Stimulated activated CD4-positive, alpha-beta T cell treated with anti-CD3 and anti-CD28 coated beads, TNF-alpha, amount 100 ng/mL, for 4 hours (primary cell): ENCODE measurements around the gene ZNF862.

Source experiments
- DNase-seq, 3 experiments: peaks; one replicate each; pipeline ENCODE4 v3.0.0-alpha.2; 2020; ENCODE audit warnings: low read depth in 3 of 3

ZNF862 gene

GRCh38 chr7:149845257-149845980 lies 7.2 kb downstream of the ZNF862 start:
- DNase-seq: no peak

- DNase-seq: no peak
These were observed 7.8 kb downstream of the ZNF862 start for GRCh38 chr7:149846021-149846420.

- no peak for DNase-seq
These were observed 8.4 kb downstream of the ZNF862 start for GRCh38 chr7:149846436-149847046.

GRCh38 chr7:149849174-149849573 lies 11.0 kb downstream of the ZNF862 start:
- DNase-seq: no peak

- no peak for DNase-seq
These were observed 11.9 kb downstream of the ZNF862 start for GRCh38 chr7:149850007-149850594.

- DNase-seq: no peak
These were observed 12.5 kb downstream of the ZNF862 start for GRCh38 chr7:149850716-149851115.

- DNase-seq: no peak
These were observed 13.3 kb downstream of the ZNF862 start for GRCh38 chr7:149851449-149851848.

- no peak for DNase-seq
These were observed 15.0 kb downstream of the ZNF862 start for GRCh38 chr7:149853157-149853556.

- DNase-seq: no peak
These were observed 16.6 kb downstream of the ZNF862 start for GRCh38 chr7:149854611-149855360.

GRCh38 chr7:149855361-149856305 lies 17.5 kb downstream of the ZNF862 start:
- no peak for DNase-seq

GRCh38 chr7:149856583-149856982 lies 18.4 kb downstream of the ZNF862 start:
- DNase-seq: no peak

- no peak for DNase-seq
These were observed 21.2 kb downstream of the ZNF862 start for GRCh38 chr7:149859369-149859768.

GRCh38 chr7:149859876-149860275 lies 21.7 kb downstream of the ZNF862 start:
- no peak for DNase-seq

GRCh38 chr7:149860821-149861727 lies 22.9 kb downstream of the ZNF862 start:
- no peak for DNase-seq

GRCh38 chr7:149861728-149862045 lies 23.5 kb downstream of the ZNF862 start:
- no peak for DNase-seq

- DNase-seq: no peak
These were observed 24.0 kb downstream of the ZNF862 start for GRCh38 chr7:149862156-149862555.

GRCh38 chr7:149863500-149863899 lies 25.3 kb downstream of the ZNF862 start:
- DNase-seq: no peak

- no peak for DNase-seq
These were observed 25.8 kb downstream of the ZNF862 start for GRCh38 chr7:149864023-149864422.

GRCh38 chr7:149864751-149865150 lies 26.6 kb downstream of the ZNF862 start:
- no peak for DNase-seq

- DNase-seq: peak in 1 of 3 experiments; percentile 42
These were observed 27.3 kb downstream of the ZNF862 start for GRCh38 chr7:149865437-149865836.
